Activated CD8-positive, alpha-beta T cell treated with anti-CD3 and anti-CD28 coated beads, Interleukin-2, amount 10 ng/mL, durations not matched to agents 7 days and 5 days (primary cell): ENCODE measurements around the gene PAM16. TPM values are rescaled to one million over a fixed set of nuclear protein-coding genes. Genes with fewer than 3 reads are reported as not detected.

Experiments used
- ATAC-seq: fragments of 150-1000 bp; cut with Tn5 transposase; one replicate; pipeline ENCODE4 v1.10.0; 2021; ENCODE audit warnings: moderate library complexity
- CTCF ChIA-PET: fragments of 350-600 bp; sonication (Branson Sonifier 250); formaldehyde crosslinking; loops from one replicate; lab custom pipeline; 2021; ENCODE audit warnings: antibody characterized with exemption; lab: Charles Lee
- POLR2A ChIA-PET: fragments of 350-600 bp; sonication (Branson Sonifier 250); formaldehyde crosslinking; loops from one replicate; lab custom pipeline; 2021; ENCODE audit warnings: antibody characterized with exemption; lab: Charles Lee
- DNase-seq: peaks from one replicate; pipeline ENCODE4 v3.0.0-alpha.2; 2020
- H3K27ac Mint-ChIP-seq: one replicate; pipeline ENCODE4 v1.8.0; 2021; ENCODE audit warnings: mild to moderate bottlenecking, mixed read lengths
- H3K27me3 Mint-ChIP-seq: one replicate; pipeline ENCODE4 v1.8.0; 2021; ENCODE audit warnings: low read depth, mixed read lengths
- H3K36me3 Mint-ChIP-seq: one replicate; pipeline ENCODE4 v1.8.0; 2021; ENCODE audit warnings: low read depth, mixed read lengths
- H3K4me1 Mint-ChIP-seq: one replicate; pipeline ENCODE4 v1.8.0; 2021; ENCODE audit warnings: low read depth, mixed read lengths
- H3K4me3 Mint-ChIP-seq: one replicate; pipeline ENCODE4 v1.8.0; 2021; ENCODE audit warnings: mild to moderate bottlenecking, mixed read lengths
- H3K9me3 Mint-ChIP-seq: one replicate; pipeline ENCODE4 v1.8.0; 2022; ENCODE audit warnings: mixed read lengths; ENCODE audit not compliant: insufficient read depth
- total RNA-seq, 2 experiments: library from RNA; stranded (reverse); gene quantifications; one replicate each; pipeline ENCODE4 v1.2.3, GENCODE V29; 2021

PAM16 gene
- total RNA-seq, 2 experiments from 2014 or later = 33.3 to 40.3 TPM

GRCh38 chr16:4373909-4374742, 23.0 kb upstream of the PAM16 start:
- Mint-ChIP-seq H3K4me3 (no peak overlapping the region), H3K27ac (no peak overlapping the region), H3K9me3 (no peaks in the 10 kb centered on the region), H3K36me3 (no peaks in the 10 kb centered on the region), H3K27me3 (no peaks in the 10 kb centered on the region), H3K4me1 (peaks cover 2% of the 10 kb centered on the region)
- DNase-seq (no peak), ATAC-seq (no peak)
- POLR2A ChIA-PET = interaction anchor here (0.6 kb wide), 1 partner anchor 131 kb away, joined by 3 read pairs; no protein-coding TSS in a partner anchor
- CTCF ChIA-PET = interaction anchor here (1.1 kb wide), 1 partner anchor 15 kb away, joined by 3 read pairs; no protein-coding TSS in a partner anchor

GRCh38 chr16:4373356-4373908, 22.3 kb upstream of the PAM16 start:
- Mint-ChIP-seq H3K27ac (no peak overlapping the region), H3K27me3 (no peaks in the 10 kb centered on the region), H3K4me1 (peaks cover 2% of the 10 kb centered on the region), H3K36me3 (no peaks in the 10 kb centered on the region), H3K9me3 (no peaks in the 10 kb centered on the region), H3K4me3 (no peak overlapping the region)
- ChIA-PET POLR2A (interaction anchor here (0.6 kb wide), 1 partner anchor 132 kb away, joined by 3 read pairs; no protein-coding TSS in a partner anchor), CTCF (interaction anchor here (1.1 kb wide), 1 partner anchor 14 kb away, joined by 3 read pairs; no protein-coding TSS in a partner anchor)
- DNase-seq (no peak), ATAC-seq (no peak)

GRCh38 chr16:4372578-4373355, 21.6 kb upstream of the PAM16 start:
- CTCF ChIA-PET = interaction anchor here (1.1 kb wide), 1 partner anchor 13 kb away, joined by 3 read pairs; no protein-coding TSS in a partner anchor
- no peak overlapping the region for H3K27ac Mint-ChIP-seq
- no peak overlapping the region for H3K4me3 Mint-ChIP-seq
- ATAC-seq (no peak), DNase-seq (no peak)
- peaks cover 2% of the 10 kb centered on the region for H3K4me1 Mint-ChIP-seq
- no peaks in the 10 kb centered on the region for H3K36me3 Mint-ChIP-seq
- no peaks in the 10 kb centered on the region for H3K27me3 Mint-ChIP-seq
- H3K9me3 Mint-ChIP-seq = no peaks in the 10 kb centered on the region
- POLR2A ChIA-PET = no interaction called here

GRCh38 chr16:4372001-4372577, 21.0 kb upstream of the PAM16 start:
- H3K27me3 Mint-ChIP-seq = no peaks in the 10 kb centered on the region
- peaks cover 5% of the 10 kb centered on the region for H3K36me3 Mint-ChIP-seq
- H3K9me3 Mint-ChIP-seq = no peaks in the 10 kb centered on the region
- ChIA-PET CTCF (no interaction called here), POLR2A (no interaction called here)
- peak overlapping the region; percentile 55 for H3K4me3 Mint-ChIP-seq
- peaks cover 2% of the 10 kb centered on the region for H3K4me1 Mint-ChIP-seq
- no peak overlapping the region for H3K27ac Mint-ChIP-seq
- DNase-seq (peak; percentile 44), ATAC-seq (peak; percentile 58)

- ChIA-PET POLR2A (no interaction called here), CTCF (interaction anchor here (0.9 to 1.3 kb wide), 3 partner anchors 12 to 43 kb away, joined by 3 to 6 read pairs (median 3); no protein-coding TSS in a partner anchor)
- peaks cover 2% of the 10 kb centered on the region for H3K4me1 Mint-ChIP-seq
- DNase-seq = peak; percentile 61
- peak within 1 kb of the TSS; percentile 55 for H3K4me3 Mint-ChIP-seq
- H3K27me3 Mint-ChIP-seq = no peaks in the 10 kb centered on the region
- peaks cover 5% of the 10 kb centered on the region for H3K36me3 Mint-ChIP-seq
- ATAC-seq = peak; percentile 68
- H3K9me3 Mint-ChIP-seq = no peaks in the 10 kb centered on the region
- H3K27ac Mint-ChIP-seq = no peak within 1 kb of the TSS
Measured at GRCh38 chr16:4371357-4372000, 20.4 kb upstream of the PAM16 start, which contains the start of gene VASN. VASN (plus strand) TSS chr16:4371848; CDS start chr16:4380878, 9,030 bp downstream.

- no peaks in the 10 kb centered on the region for H3K9me3 Mint-ChIP-seq
- H3K27me3 Mint-ChIP-seq = no peaks in the 10 kb centered on the region
- H3K4me3 Mint-ChIP-seq = no peak overlapping the region
- ATAC-seq (no peak), DNase-seq (no peak)
- ChIA-PET CTCF (interaction anchor here (0.9 to 1.3 kb wide), 4 partner anchors 12 to 43 kb away, joined by 3 to 6 read pairs (median 3); no protein-coding TSS in a partner anchor), POLR2A (no interaction called here)
- peaks cover 6% of the 10 kb centered on the region for H3K36me3 Mint-ChIP-seq
- H3K27ac Mint-ChIP-seq = no peak overlapping the region
- H3K4me1 Mint-ChIP-seq = peaks cover 2% of the 10 kb centered on the region
Measured at GRCh38 chr16:4370570-4371356, 19.6 kb upstream of the PAM16 start.

- H3K4me1 Mint-ChIP-seq = peaks cover 2% of the 10 kb centered on the region
- DNase-seq (no peak), ATAC-seq (no peak)
- H3K9me3 Mint-ChIP-seq = no peaks in the 10 kb centered on the region
- peaks cover 9% of the 10 kb centered on the region for H3K36me3 Mint-ChIP-seq
- no peaks in the 10 kb centered on the region for H3K27me3 Mint-ChIP-seq
- CTCF ChIA-PET = interaction anchor here (1.0 kb wide), 1 partner anchor 32 kb away, joined by 3 read pairs; no protein-coding TSS in a partner anchor
- H3K27ac Mint-ChIP-seq = no peak overlapping the region
- POLR2A ChIA-PET = no interaction called here
- no peak overlapping the region for H3K4me3 Mint-ChIP-seq
Measured at GRCh38 chr16:4370151-4370550, 19.0 kb upstream of the PAM16 start.

GRCh38 chr16:4369007-4369733, 18.0 kb upstream of the PAM16 start:
- POLR2A ChIA-PET = interaction anchor here (0.8 kb wide), 1 partner anchor 107 kb away, joined by 3 read pairs; the partner anchor contains the start of gene HMOX2
- no peak overlapping the region for H3K27ac Mint-ChIP-seq

GRCh38 chr16:4367393-4367856, 16.3 kb upstream of the PAM16 start:
- peak overlapping the region; percentile 60 for H3K27ac Mint-ChIP-seq
- POLR2A ChIA-PET = no interaction called here
- no peaks in the 10 kb centered on the region for H3K27me3 Mint-ChIP-seq
- peaks cover 2% of the 10 kb centered on the region for H3K4me1 Mint-ChIP-seq
- DNase-seq = no peak
- H3K9me3 Mint-ChIP-seq = no peaks in the 10 kb centered on the region
- ATAC-seq = no peak
- H3K4me3 Mint-ChIP-seq = no peak overlapping the region
- CTCF ChIA-PET = no interaction called here
- H3K36me3 Mint-ChIP-seq = peaks cover 18% of the 10 kb centered on the region

More at GRCh38 chr16:4369007-4369733, 18.0 kb upstream of the PAM16 start:
- DNase-seq (no peak), ATAC-seq (no peak)
- peaks cover 2% of the 10 kb centered on the region for H3K4me1 Mint-ChIP-seq
- no peaks in the 10 kb centered on the region for H3K27me3 Mint-ChIP-seq
- H3K4me3 Mint-ChIP-seq = no peak overlapping the region
- peaks cover 9% of the 10 kb centered on the region for H3K36me3 Mint-ChIP-seq
- H3K9me3 Mint-ChIP-seq = no peaks in the 10 kb centered on the region
- CTCF ChIA-PET = no interaction called here

GRCh38 chr16:4366016-4366415, 14.9 kb upstream of the PAM16 start:
- Mint-ChIP-seq H3K27me3 (no peaks in the 10 kb centered on the region), H3K36me3 (peaks cover 24% of the 10 kb centered on the region), H3K27ac (no peak overlapping the region), H3K4me1 (no peaks in the 10 kb centered on the region), H3K9me3 (no peaks in the 10 kb centered on the region), H3K4me3 (no peak overlapping the region)
- CTCF ChIA-PET = no interaction called here
- POLR2A ChIA-PET = interaction anchor here (1.0 kb wide), 1 partner anchor 13 kb away, joined by 3 read pairs; no protein-coding TSS in a partner anchor
- ATAC-seq = no peak
- DNase-seq = no peak
